HepG2 (cell line): ENCODE results near the gene SMIM30. TPM values are rescaled to one million over a fixed set of nuclear protein-coding genes. Genes with fewer than 3 reads are reported as not detected.

ENCODE experiments used
- ATAC-seq: fragments of 200-7000 bp; cut with Tn5 transposase; 3 replicates; pipeline ENCODE4 v1.9.1; 2020; ENCODE audit warnings: mild to moderate bottlenecking, moderate library complexity
- BruUV-seq: library from RNA; stranded (reverse); fragments of 400-500 nt; replicated peaks from 2 replicates; lab custom pipeline; 2021; lab: Mats Ljungman, UMichigan
- CTCF ChIA-PET: fragments of 300-600 bp; formaldehyde crosslinking; extraction: SDS; loops from one replicate; lab custom pipeline; 2021; ENCODE audit warnings: low total read pairs, inconsistent platforms, low intra/inter-chr PET ratio; lab: Yijun Ruan, JAX
- POLR2A ChIA-PET: fragments of 350-600 bp; sonication (Branson Sonifier 250); formaldehyde crosslinking; loops from one replicate; lab custom pipeline; 2020; ENCODE audit warnings: antibody characterized with exemption, inconsistent platforms; lab: Yijun Ruan, JAX
- DNase-seq: peaks from one replicate; pipeline ENCODE4 v3.0.0-alpha.2; 2015; ENCODE audit warnings: low spot score
- FAIRE-seq: peaks from 3 replicates; lab custom pipeline; 2011; peaks lifted over from hg19 to GRCh38; lab: Jason Lieb, UNC
- H2AFZ ChIP-seq: one replicate; pipeline ENCODE4 v1.6.1; 2011; ENCODE audit warnings: low read length, inconsistent platforms
- H3K27ac ChIP-seq: fragments of 300-600 bp; 3 replicates; pipeline ENCODE4 v1.8.0; 2011; ENCODE audit warnings: mixed run types, mild to moderate bottlenecking, mixed read lengths, low read length, inconsistent platforms; ENCODE audit not compliant: insufficient read depth; ENCODE audit errors: extremely low read length
- H3K27me3 ChIP-seq, 2 experiments: fragments of 200-600 bp in 1 of 2; 2 replicates in 1 of 2; 3 replicates in 1 of 2; pipeline versions ENCODE4 v1.6.0 to v1.8.0; 2011; ENCODE audit warnings: low read length in 2 of 2, mild to moderate bottlenecking in 2 of 2, moderate library complexity in 2 of 2, inconsistent platforms in 1 of 2; ENCODE audit not compliant: insufficient read depth in 2 of 2, control insufficient read depth in 1 of 2
- H3K36me3 ChIP-seq, 2 experiments: fragments of 200-600 bp in 1 of 2; replicated peaks in 1 of 2; 2 replicates in 1 of 2; 3 replicates in 1 of 2; pipeline versions ENCODE4 v1.5.1 to v1.8.0; 2011; ENCODE audit warnings: low read length in 2 of 2, inconsistent platforms in 1 of 2; ENCODE audit not compliant: insufficient read depth in 2 of 2, control insufficient read depth in 1 of 2
- H3K4me1 ChIP-seq: 2 replicates; pipeline ENCODE4 v1.5.1; 2012; ENCODE audit warnings: low read length, inconsistent platforms; ENCODE audit not compliant: insufficient read depth
- H3K4me2 ChIP-seq: 2 replicates; pipeline ENCODE4 v1.6.0; 2011; ENCODE audit warnings: low read depth, low read length, inconsistent platforms
- H3K4me3 ChIP-seq, 3 experiments: fragments of 200-600 bp in 1 of 3; sonication (generic), shearing (Covaris generic) in 1 of 3; replicated peaks in 1 of 3; 2 replicates each; pipeline ENCODE4 v1.5.1; 2011 to 2016; ENCODE audit warnings: low read length in 3 of 3, inconsistent platforms in 2 of 3, low read depth in 2 of 3, mild to moderate bottlenecking in 2 of 3, control low read depth in 1 of 3, mixed read lengths in 1 of 3; ENCODE audit not compliant: insufficient read depth in 1 of 3
- H3K79me2 ChIP-seq: one replicate; pipeline ENCODE4 v1.6.1; 2011; ENCODE audit warnings: low read length, inconsistent platforms; ENCODE audit not compliant: insufficient read depth
- H3K9ac ChIP-seq: 2 replicates; pipeline ENCODE4 v1.6.0; 2011; ENCODE audit warnings: mild to moderate bottlenecking, low read depth, low read length, inconsistent platforms; ENCODE audit not compliant: insufficient read depth
- H3K9me3 ChIP-seq: 2 replicates; pipeline ENCODE4 v1.5.1; 2012; ENCODE audit warnings: mild to moderate bottlenecking, low read length
- H4K20me1 ChIP-seq: 2 replicates; pipeline ENCODE4 v1.6.0; 2011; ENCODE audit warnings: inconsistent platforms, mild to moderate bottlenecking, low read length, moderate library complexity; ENCODE audit not compliant: insufficient read depth
- FOSL1 ChIP-seq: sonication (generic); formaldehyde crosslinking; IDR thresholded peaks from 2 replicates; pipeline ENCODE4 v1.9.0; 2021; ENCODE audit warnings: missing genetic modification reagents, borderline replicate concordance
- HMG20B ChIP-seq: conservative IDR thresholded peaks from 2 replicates; pipeline ENCODE4 v1.6.1; 2016; ENCODE audit warnings: missing genetic modification reagents, missing compliant biosample characterization
- HNF4G ChIP-seq, 2 experiments: sonication (generic) in 1 of 2; formaldehyde crosslinking in 1 of 2; IDR thresholded peaks; 2 replicates each; pipeline versions ENCODE4 v1.4.0 to v1.6.1; 2011 to 2020; ENCODE audit warnings: borderline replicate concordance in 2 of 2, low read depth in 2 of 2, mild to moderate bottlenecking in 2 of 2, low read length in 1 of 2, missing genetic modification reagents in 1 of 2, moderate library complexity in 1 of 2
- KDM6A ChIP-seq: IDR thresholded peaks from 2 replicates; pipeline ENCODE4 v1.6.1; 2016; ENCODE audit warnings: low read depth
- NFKB2 ChIP-seq: sonication (generic); formaldehyde crosslinking; IDR thresholded peaks from 2 replicates; pipeline ENCODE4 v1.4.0; 2020; ENCODE audit warnings: missing genetic modification reagents, borderline replicate concordance
- PTBP1 ChIP-seq: fragments of 200-400 bp; formaldehyde crosslinking; IDR thresholded peaks from 2 replicates; pipeline ENCODE4 v1.6.1; 2018; ENCODE audit warnings: low read length, low read depth; ENCODE audit not compliant: poor library complexity, severe bottlenecking
- RERE ChIP-seq: IDR thresholded peaks from 2 replicates; pipeline ENCODE4 v1.6.1; 2016; ENCODE audit warnings: low read depth, missing genetic modification reagents, missing compliant biosample characterization
- SOX5 ChIP-seq: IDR thresholded peaks from 2 replicates; pipeline ENCODE4 v1.6.1; 2016; ENCODE audit warnings: borderline replicate concordance
- TCF12 ChIP-seq, 2 experiments: fragments of 450-650 bp in 1 of 2; sonication (generic) in 1 of 2; formaldehyde crosslinking in 1 of 2; IDR thresholded peaks; 2 replicates each; pipeline versions ENCODE4 v1.6.1 to v1.8.0; 2017 to 2022; ENCODE audit warnings: antibody characterized with exemption in 1 of 2, mild to moderate bottlenecking in 1 of 2, missing genetic modification reagents in 1 of 2, moderate library complexity in 1 of 2
- ZBTB4 ChIP-seq: sonication (generic); formaldehyde crosslinking; IDR thresholded peaks from 2 replicates; pipeline ENCODE4 v1.4.0; 2020; ENCODE audit warnings: missing genetic modification reagents, mild to moderate bottlenecking, borderline replicate concordance
- ZNF207 ChIP-seq: fragments of 450-650 bp; IDR thresholded peaks from 2 replicates; pipeline ENCODE4 v1.6.1; 2016; ENCODE audit warnings: antibody characterized with exemption, borderline replicate concordance
- ZNF382 ChIP-seq: sonication (generic); formaldehyde crosslinking; IDR thresholded peaks from 2 replicates; pipeline ENCODE4 v1.5.0; 2020; ENCODE audit warnings: missing genetic modification reagents, mild to moderate bottlenecking, borderline replicate concordance
- ZNF572 ChIP-seq: sonication (generic); formaldehyde crosslinking; IDR thresholded peaks from 2 replicates; pipeline ENCODE4 v1.5.1; 2020; ENCODE audit warnings: mild to moderate bottlenecking, missing genetic modification reagents
- ZNF614 ChIP-seq: IDR thresholded peaks from 2 replicates; pipeline ENCODE4 v1.6.1; 2018; ENCODE audit warnings: missing biosample characterization, missing genetic modification reagents, inconsistent platforms, borderline replicate concordance
- ZNF891 ChIP-seq: sonication (generic); formaldehyde crosslinking; IDR thresholded peaks from 2 replicates; pipeline ENCODE4 v1.5.0; 2020; ENCODE audit warnings: mild to moderate bottlenecking, missing genetic modification reagents
- WGBS: methylation state at CpG from one replicate; pipeline ENCODE4 v1.1.6; 2017; ENCODE audit warnings: low lambda C conversion rate; 5-methylcytosine and 5-hydroxymethylcytosine counted together
- in situ Hi-C: cut with HindIII; loops from 2 replicates; pipeline ENCODE4 v1.10.0; 2017; ENCODE audit warnings: low pct_unique_long_range_greater_than_20kb; ENCODE audit not compliant: extremely low pct_ligation_motif_present
- intact Hi-C: fragments of 100-400 bp; cut with micrococcal nuclease; formaldehyde crosslinking; loops from one replicate; pipeline ENCODE4 v1.10.0; 2022; ENCODE audit not compliant: unreplicated experiment
- polyA plus RNA-seq, 8 experiments: library from polyadenylated mRNA; depleted of rRNA in 3 of 8; stranded (reverse) in 7 of 8; unstranded in 1 of 8; fragments of >200 nt; fragmentation: Illumina TruSeq in 4 of 8; extraction: Trizol in 4 of 8; gene quantifications; 2 replicates each; pipeline versions ENCODE4 v1.2.1 to v1.2.3, GENCODE V29; 2011 to 2016; ENCODE audit warnings: low read depth in 4 of 8, missing spikeins in 1 of 8, mixed read lengths in 1 of 8; ENCODE audit not compliant: insufficient read depth in 1 of 8
- total RNA-seq, 5 experiments: library from RNA; depleted of rRNA; stranded (reverse); fragments of >200 nt; fragmentation: Illumina TruSeq; extraction: Trizol; gene quantifications; 2 replicates each; pipeline ENCODE4 v1.2.3, GENCODE V29; 2016; ENCODE audit warnings: low read depth in 1 of 5

Gene SMIM30
- total and polyA plus RNA-seq, 2 of the 13 experiments (the other 11 are each of a cell fraction or from before 2014, with no cell fraction given): 23.5 to 25.2 TPM

- TF ChIP-seq TCF12 (IDR thresholded peaks at IDR 0.05) (no peak), TCF12 (CRISPR knock-in tag; IDR thresholded peaks at IDR 0.05) (no peak), HMG20B (no peak), NFKB2 (no peak), HNF4G (IDR thresholded peaks at IDR 0.05; ENCODE audit: borderline replicate concordance, low read depth, low read length) (no peak), HNF4G (CRISPR knock-in tag; IDR thresholded peaks at IDR 0.05; ENCODE audit: borderline replicate concordance, low read depth) (no peak), ZNF572 (no peak), FOSL1 (CRISPR knock-in tag) (no peak), ZNF891 (CRISPR knock-in tag) (no peak)
Measured at GRCh38 chr7:113078331-113078730, 40.0 kb downstream of the SMIM30 start (continued).

GRCh38 chr7:113076703-113077102 lies 41.7 kb downstream of the SMIM30 start:
- in situ Hi-C loops: no loop called here
- intact Hi-C loops: no loop called here
- Histone ChIP-seq H2AFZ (no peak overlapping the region), H3K27ac (no peak overlapping the region), H3K4me2 (no peak overlapping the region), H4K20me1 (no peaks in the 10 kb centered on the region), H3K9ac (no peak overlapping the region), H3K36me3 (no peaks in the 10 kb centered on the region), H3K27me3 (no peaks in the 10 kb centered on the region; a peak in 1 of 5 replicates), H3K4me3 (no peak overlapping the region), H3K4me1 (no peaks in the 10 kb centered on the region), H3K9me3 (no peaks in the 10 kb centered on the region), H3K79me2 (no peaks in the 10 kb centered on the region)
- no peak for DNase-seq
- POLR2A ChIA-PET: no interaction called here
- WGBS: 36% methylated on average over 3 of the region's 3 CpGs
- no peak for ATAC-seq
- no peak for FAIRE-seq
- BruUV-seq: no TSS peak
- CTCF ChIA-PET: no interaction called here
- TF ChIP-seq RERE (CRISPR knock-in tag) (no peak), KDM6A (CRISPR knock-in tag) (no peak), PTBP1 (no peak), ZNF207 (no peak), SOX5 (CRISPR knock-in tag) (no peak), ZNF614 (CRISPR knock-in tag) (no peak), ZNF382 (CRISPR knock-in tag) (no peak), ZBTB4 (CRISPR knock-in tag) (no peak)
